NCI-H526 treated with DMSO at 0.1 percent for 48 hours (cell line): ENCODE measurements around the gene DCXR.

Experiments used
- DNase-seq: peaks from one replicate; lab custom pipeline; 2025; lab: John Stamatoyannopoulos, UW

Gene DCXR

GRCh38 chr17:82011617-82012187 is 25.8 kb downstream of the DCXR start:
- no peak for DNase-seq

DNA sequence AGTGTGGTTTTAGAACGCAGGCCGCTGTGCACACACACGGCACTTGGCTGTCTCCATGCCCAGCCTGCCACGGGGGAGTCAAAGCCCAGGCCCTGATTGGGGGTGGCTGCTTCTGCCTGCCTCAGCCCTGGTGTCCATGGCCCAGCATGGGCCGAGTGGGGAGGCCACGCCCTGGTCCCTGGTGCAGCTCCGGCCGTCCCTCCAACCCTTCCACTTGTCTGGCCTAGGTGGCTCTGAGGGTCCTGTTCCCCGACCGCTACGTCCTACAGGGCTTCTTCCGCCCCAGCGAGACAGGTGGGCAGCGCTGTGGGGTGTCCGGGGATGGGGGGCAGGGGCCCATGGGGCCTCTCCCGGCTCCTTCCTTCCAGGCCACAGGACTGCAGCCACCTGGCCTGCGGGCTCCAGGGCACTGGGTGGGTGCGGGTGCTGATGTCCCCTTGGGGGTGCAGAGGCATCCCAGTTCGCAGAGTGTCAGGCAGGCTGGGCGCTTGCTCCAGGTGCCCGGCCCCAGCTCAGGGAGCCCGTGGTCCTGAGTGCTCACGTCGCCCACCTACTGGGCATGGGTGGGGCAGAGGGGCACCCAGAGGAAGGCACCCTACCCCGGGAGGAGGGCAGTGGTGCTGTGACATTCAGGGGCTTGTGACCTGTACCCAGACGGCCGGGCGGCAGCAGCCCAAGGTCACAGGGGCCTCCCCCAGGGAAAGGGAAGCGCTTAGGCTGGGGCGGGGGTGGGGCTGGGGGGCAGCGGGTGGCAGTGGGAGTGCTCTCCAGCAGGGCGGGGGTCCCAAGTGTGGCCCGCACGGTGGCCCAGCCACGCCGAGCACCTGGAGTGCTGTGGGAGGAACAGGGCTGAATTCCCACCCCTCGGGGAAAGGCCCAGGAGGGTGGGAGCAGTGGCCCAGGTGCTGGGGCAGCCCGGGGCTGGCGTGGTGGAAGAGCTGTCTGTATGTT is 26.6 kb downstream of the DCXR start:
- no peak for DNase-seq

DNA sequence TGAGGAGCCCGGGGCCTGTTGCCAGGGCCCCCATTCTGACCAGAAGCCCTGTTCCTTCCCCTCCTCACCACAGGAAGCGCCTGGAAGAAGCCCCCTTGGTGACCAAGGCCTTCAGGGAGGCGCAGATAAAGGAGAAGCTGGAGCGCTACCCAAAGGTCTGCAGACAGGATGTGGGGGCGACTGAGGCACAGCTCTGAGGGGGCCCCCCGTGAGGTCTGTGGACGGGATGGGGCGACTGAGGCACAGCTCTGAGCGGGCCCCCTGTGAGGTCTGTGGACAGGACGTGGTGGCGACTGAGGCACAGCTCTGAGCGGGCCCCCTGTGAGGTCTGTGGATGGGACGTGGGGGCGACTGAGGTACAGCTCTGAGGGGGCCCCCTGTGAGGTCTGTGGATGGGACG is 28.1 kb downstream of the DCXR start:
- no peak for DNase-seq

DNA sequence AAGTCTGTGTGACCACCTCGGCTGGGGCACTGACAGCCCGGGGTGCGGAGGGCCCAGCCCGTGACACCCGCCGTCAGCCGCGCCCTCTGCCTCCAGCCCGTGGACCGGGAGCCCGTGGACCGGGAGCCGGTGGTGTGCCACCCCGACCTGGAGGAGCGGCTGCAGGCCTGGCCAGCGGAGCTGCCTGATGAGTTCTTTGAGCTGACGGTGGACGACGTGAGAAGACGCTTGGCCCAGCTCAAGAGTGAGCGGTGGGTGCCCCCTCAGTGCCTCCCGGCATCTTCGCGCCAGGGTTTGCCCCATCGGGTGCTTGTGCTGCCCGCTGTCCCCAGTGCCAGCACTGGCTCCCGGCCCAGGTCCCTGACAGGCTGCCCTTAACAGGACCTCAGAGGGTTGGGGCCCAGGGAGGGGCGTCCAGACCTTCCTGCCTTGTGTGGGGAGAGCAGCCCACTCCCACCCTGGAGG is 28.5 kb downstream of the DCXR start:
- DNase-seq, result no peak

GRCh38 chr17:82008258-82008940 is 29.1 kb downstream of the DCXR start:
- no peak for DNase-seq

GRCh38 chr17:82007495-82008257 is 29.8 kb downstream of the DCXR start:
- DNase-seq, result no peak

DNA sequence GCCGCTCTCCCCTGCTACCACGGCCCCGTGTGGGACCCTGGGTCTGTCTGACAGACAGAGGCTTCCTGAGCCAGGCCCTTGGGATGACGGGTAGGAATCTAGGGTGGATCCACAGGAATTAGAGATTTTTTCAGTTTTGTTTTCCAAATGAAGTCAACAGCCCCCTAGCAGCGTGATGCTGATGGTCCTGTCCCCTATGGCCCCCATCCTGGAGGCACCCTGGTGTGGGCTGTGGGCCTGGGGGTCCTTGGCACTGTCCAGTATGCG is 30.3 kb downstream of the DCXR start:
- DNase-seq, result no peak

DNA sequence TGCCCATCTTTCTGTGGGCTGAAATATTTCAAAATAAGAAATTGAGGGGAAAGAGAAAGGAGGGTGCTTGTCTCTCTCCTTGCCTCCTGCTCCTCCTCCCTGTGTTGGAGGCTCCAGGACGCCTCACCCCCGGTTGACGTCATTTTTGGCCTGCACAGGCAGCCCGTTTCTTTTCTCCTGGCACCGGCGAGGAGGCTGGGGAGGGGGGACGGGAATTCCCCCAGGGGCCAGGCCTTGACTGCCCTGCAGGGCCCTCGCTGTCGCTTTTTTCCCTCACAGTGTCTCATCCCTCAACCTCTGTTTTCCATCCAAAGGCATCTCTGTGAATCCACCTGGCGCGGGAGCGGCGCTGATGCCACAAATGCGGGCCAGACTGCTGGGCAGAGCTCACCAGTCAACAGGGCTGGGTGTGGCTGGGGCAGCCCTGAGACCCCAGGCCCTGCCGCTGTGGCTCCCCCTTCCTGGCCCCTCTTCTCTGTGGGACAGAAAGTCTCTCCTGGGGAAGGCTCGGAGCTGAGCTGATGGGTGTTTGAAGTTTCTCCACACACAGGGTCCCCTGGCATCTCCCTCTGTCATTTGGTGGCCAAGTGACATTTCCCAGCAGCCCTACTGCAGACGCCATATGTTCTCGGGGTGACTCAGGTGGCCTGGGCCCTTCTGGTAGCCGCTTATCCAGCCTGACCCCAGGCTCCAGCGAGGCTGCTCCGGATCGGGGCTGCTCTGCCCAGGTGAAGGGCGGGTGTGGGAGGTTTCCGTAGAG is 30.8 kb downstream of the DCXR start:
- no peak for DNase-seq

- DNase-seq, result no peak
Measured at GRCh38 chr17:82005701-82006348, 31.7 kb downstream of the DCXR start.

DNA sequence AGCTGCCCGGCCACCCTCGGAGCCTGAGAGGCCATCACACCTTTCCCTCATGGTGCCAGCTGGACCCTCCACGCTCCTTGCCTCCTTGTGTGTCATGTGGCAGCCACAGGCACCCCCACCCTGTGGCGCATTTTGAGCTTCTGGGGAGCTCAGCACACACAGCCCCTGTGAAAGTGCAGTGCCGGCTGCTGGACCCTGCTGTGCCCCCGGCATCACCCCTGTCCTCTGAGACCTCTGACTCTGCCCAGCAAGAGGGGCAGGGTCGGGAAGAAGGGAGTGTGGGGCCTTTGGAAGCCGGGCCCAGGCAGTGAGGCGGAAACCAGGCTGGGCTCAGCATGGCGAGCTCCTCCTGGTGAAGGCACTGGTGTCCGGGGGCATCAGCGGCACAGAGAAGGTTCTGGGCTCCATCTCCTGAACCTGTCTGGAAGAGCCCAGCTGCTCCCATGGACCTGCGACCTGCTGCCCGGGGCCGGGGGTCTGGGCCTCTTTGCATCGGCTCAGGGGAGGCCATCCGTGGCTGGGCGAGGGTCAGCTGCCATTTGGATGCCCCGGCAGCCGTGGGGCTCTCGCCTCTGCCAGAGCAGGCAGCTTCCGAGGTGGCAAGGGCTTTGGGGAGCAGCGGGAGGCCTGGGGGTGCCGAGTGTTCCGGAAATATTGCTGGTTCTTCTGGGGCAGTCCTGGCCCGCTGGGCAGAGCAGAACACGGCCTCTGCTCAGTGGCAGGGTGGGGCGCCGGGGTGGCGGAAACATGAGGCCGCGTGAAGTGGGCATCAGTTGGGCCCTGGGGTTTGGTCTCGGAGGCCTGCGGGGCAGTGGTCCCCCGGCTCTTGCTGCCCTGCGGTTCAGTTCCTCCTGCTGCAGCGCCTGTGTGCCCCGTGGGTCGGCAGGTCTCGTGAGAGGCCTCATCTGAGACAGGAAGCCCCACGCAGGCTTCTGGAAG is 32.7 kb downstream of the DCXR start:
- DNase-seq, result no peak

DNA sequence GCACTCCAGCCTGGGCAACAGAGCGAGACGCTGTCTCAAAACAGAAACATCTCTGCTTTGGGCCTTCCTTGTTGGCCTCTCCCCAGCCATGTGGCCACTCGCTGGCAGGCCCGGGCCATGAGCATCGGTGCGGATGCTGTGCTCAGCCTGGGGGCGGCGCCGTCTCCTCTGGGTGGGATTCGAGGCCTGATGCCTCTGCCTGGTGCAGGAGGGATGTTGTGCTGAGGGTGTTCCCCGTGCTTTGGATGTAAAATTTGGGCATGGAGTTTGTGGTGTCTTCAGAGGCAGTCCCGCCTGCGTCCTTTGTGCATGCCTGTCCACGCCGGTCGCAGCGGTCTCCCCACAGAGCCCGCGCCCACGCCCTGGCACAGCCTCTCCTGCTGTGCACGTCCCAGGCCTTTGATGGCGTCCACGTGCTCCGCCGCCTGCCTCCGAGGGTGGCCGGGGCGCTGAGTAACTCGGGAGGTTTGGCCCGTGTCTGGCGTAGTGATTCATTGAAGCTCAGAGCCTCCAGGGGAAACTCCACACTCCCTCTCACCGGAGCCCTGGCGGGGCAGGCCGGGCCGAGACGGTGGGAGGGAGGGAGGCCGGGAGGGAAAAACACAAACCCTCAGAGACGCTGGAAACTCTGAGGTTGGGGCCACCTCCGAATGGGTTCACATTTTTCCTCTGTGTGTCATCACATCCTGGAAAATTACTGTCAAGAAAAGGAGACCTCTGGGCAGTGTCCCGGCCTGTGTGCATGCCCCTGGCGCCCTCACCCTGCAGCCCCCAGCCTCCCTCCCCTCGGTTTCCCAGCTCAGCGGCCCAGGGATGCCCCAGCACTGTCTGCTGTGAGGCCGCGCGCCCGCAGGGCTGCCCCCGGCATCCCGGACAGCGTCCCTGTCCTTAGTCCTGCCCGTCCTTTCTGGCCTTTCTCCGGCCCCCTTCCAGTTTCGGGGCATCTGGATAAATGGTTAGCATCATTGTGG is 33.8 kb downstream of the DCXR start:
- DNase-seq, result no peak

DNA sequence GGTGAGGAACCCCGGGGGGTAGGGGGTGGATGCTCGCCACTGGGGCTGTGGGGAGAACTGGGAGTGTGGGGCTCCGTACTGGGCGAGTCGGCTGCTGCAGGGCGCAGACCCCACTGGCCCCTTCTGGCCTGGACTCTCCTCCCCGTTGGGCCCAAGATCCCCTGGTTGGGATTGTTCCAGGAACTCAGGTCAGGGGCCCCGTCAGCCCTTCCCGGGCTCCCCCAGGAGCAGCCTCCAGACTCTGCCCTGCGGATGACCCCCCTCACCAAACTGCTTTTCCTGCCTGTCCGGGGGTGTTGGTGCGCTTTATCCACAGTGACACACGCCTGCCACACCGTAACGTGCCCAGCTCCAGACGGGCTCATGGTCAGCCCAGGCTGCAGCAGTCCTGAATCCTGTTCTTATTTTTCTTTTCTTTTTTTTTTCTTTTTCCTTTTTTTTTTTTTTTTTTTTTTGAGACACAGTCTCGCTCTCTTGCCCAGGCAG is 35.9 kb downstream of the DCXR start:
- no peak for DNase-seq

- DNase-seq, result no peak
Measured at GRCh38 chr17:82000803-82001570, 36.5 kb downstream of the DCXR start.

- no peak for DNase-seq
Measured at GRCh38 chr17:81999976-82000802, 37.3 kb downstream of the DCXR start.

DNA sequence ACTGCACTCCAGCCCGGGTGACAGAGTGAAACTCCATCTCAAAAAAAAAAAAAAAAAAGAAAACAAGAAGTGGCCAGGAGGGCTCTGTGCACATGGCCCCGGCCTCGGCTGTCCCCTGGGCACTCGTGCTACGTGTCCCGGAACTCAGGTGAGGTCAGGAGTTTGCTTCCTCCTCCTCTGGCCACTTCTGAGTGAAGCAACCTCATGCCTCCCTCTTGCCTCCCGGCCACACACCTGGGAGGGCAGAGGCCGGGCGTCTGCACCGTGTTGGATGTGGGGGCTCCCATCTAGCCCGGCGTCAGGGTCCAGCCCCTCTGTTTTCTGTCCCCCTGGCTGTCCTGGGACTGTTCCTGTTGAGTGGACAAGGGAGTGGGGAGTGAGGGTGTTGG is 37.9 kb downstream of the DCXR start:
- no peak for DNase-seq

GRCh38 chr17:81998691-81999438 is 38.6 kb downstream of the DCXR start:
- no peak for DNase-seq
